Fibroblast of the aortic adventitia (primary cell): ENCODE data around the gene SEMA3C. TPM values are rescaled to one million over a fixed set of nuclear protein-coding genes. Genes with fewer than 3 reads are reported as not detected.

Experiments used
- DNase-seq: peaks from one replicate; pipeline ENCODE4 v3.0.0-alpha.2; 2010; ENCODE audit warnings: low read depth
- H3K4me3 ChIP-seq: 2 replicates; pipeline ENCODE4 v1.5.1; 2011; ENCODE audit warnings: low read depth, mild to moderate bottlenecking, control low read depth, low read length, moderate library complexity
- total RNA-seq: library from RNA; depleted of rRNA; stranded (reverse); fragments of >200 nt; gene quantifications from 2 replicates; pipeline ENCODE4 v1.2.3, GENCODE V29; 2012; ENCODE audit warnings: low replicate concordance
- TF ChIP-seq, protein P1 (sequence below): IDR thresholded peaks from 2 replicates; pipeline ENCODE4 v1.5.1; 2011; ENCODE audit warnings: mild to moderate bottlenecking, low read length, control low read depth, inconsistent platforms; ENCODE audit not compliant: insufficient read depth

The SEMA3C gene
- total RNA-seq, 1 donor: 208 TPM

DNA sequence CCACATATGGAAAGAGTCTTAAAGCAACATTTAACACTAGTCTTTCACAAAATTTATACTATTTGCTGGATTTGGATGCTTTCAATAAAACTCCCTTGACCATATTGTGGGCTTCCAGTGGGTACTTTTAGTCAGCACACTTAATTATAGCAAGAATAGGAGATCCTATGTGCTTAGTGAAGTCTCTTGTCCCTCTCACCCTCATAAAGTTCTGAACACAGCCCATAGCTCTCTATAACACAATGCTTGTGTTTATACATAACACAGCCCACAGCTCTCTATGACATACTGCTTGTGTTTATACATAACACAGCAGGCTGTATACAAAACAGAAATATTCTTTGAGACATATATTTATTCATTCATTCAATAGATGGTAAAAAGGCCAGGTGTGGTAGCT, 79.0 kb downstream of the SEMA3C start:
- no peak overlapping the region for H3K4me3 ChIP-seq
- TF ChIP-seq, protein P1, sequence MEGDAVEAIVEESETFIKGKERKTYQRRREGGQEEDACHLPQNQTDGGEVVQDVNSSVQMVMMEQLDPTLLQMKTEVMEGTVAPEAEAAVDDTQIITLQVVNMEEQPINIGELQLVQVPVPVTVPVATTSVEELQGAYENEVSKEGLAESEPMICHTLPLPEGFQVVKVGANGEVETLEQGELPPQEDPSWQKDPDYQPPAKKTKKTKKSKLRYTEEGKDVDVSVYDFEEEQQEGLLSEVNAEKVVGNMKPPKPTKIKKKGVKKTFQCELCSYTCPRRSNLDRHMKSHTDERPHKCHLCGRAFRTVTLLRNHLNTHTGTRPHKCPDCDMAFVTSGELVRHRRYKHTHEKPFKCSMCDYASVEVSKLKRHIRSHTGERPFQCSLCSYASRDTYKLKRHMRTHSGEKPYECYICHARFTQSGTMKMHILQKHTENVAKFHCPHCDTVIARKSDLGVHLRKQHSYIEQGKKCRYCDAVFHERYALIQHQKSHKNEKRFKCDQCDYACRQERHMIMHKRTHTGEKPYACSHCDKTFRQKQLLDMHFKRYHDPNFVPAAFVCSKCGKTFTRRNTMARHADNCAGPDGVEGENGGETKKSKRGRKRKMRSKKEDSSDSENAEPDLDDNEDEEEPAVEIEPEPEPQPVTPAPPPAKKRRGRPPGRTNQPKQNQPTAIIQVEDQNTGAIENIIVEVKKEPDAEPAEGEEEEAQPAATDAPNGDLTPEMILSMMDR: no peak
- no peak for DNase-seq

DNA sequence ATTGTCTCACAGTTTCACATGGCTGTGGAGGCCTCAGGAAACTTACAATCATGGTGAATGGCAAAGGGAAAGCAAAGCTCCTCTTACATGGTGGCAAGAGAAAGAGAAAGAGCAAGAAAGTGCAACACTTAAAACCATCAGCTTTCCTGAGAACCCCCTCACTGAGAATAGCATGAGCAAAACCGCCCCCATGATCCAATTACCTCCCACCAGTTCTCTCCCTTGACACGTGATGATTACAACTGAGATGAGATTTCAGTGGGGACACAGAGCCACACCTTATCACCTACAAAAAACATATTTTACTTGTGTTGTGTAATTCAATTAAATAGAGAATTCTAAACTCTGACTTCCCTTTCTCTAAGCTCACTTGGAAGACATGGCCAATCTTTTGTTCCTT, 80.2 kb downstream of the SEMA3C start:
- no peak overlapping the region for H3K4me3 ChIP-seq
- TF ChIP-seq, protein P1: no peak
- no peak for DNase-seq

DNA sequence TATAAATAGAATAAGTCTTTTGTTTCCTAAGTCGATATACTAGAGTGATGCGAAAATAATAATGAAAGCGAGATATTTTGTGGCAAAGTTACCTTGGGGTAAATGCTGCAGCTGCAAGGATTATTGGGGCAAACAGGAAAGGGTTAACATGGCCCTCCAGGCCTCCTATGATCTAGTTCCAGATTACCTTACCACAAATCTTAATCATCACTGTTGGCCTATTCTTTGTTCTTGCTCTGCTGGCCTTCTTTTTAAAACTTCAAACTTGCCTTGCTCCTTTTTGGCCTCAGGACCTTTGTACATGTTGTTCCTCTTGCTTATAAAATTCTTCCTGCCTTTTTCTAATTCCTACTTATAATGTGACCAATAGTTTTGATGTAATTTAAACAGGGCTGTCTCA, 81.5 kb downstream of the SEMA3C start:
- DNase-seq: no peak
- TF ChIP-seq, protein P1: no peak
- H3K4me3 ChIP-seq: no peak overlapping the region

GRCh38 chr7:80835251-80835650, 83.6 kb downstream of the SEMA3C start:
- no peak overlapping the region for H3K4me3 ChIP-seq
- no peak for DNase-seq
- TF ChIP-seq, protein P1: no peak

GRCh38 chr7:80833289-80834268, 85.3 kb downstream of the SEMA3C start:
- H3K4me3 ChIP-seq: no peak overlapping the region
- DNase-seq: peak; percentile 52
- TF ChIP-seq, protein P1: no peak

DNA sequence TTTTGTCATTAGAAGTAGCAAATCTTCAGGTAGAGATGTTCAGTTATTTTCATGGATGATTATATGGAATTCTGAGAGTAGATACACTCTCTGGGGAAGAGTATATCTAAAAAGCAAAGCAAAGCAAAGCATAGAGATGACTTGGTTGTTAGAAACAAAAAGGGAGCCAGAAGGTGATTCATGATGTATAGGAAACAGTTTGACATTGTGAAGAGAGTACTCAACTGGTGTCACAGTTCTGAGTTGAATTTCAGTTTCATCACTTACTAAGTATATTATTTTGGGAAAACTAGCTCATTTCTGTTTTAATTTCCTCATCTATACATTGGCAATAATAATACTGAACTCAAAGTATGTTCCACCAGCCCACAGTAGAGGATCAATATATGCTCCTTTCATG, 86.8 kb downstream of the SEMA3C start:
- TF ChIP-seq, protein P1: no peak
- no peak overlapping the region for H3K4me3 ChIP-seq
- DNase-seq: peak; percentile 45
